ENCODE measurements around the gene MRPS16.
A peak's percentile ranks its signal among the peaks of the same experiment; 100 is the strongest.
"Not testable (repeated sequence)": the region's sequence is repeated elsewhere in the genome, so short reads cannot be mapped to it uniquely, and the experiment has no call there.

The MRPS16 gene

GRCh38 chr10:73252445-73253224, at the start of gene MRPS16:
TSS of gene MRPS16 (minus strand) at chr10:73252644. CDS start at chr10:73252482, 162 bp downstream.
- DNase-seq (ENCODE audit: low spot score) = peak; percentile 91

- no peak for DNase-seq (ENCODE audit: low spot score)
These were observed 44.5 kb upstream of the MRPS16 start for GRCh38 chr10:73296946-73297345.

DNA sequence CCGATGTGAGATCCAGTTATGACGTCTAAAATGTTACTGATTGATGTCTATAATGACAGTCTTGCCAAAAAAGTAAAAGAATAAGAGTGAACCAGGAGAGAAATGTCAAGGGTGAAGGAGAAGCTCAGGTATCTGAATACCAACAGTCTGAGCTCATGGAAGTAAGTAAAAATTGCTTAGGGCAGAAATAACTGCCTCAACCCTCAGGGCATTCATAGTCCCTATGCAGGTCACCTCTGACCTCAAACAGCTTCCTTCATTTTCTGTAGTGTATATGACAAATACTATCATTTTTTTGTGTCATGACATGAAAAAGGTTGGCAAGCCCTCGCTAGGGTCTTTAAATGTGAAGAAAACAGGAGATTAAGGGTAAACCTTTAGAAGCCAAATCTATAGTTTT, 41.0 kb upstream of the MRPS16 start:
- DNase-seq (ENCODE audit: low spot score) = no peak

DNA sequence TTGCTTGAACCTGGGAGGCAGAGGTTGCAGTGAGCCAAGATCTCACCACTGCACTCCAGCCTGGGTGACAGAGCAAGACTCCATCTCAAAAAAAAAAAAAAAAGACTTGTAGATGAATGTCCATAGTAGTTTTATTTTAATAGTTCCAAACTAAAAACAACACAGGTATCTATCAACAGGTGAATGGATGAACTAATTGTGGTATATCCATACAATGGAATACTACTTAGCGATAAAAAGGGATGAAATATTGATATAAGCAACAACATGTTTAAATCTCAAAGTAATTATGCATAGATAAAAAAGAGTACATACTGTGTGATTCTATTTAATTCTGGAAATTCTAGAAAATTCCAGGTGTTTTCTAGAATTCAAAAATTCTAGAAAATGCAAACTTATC, 37.5 kb upstream of the MRPS16 start:
- no peak for DNase-seq (ENCODE audit: low spot score)

DNA sequence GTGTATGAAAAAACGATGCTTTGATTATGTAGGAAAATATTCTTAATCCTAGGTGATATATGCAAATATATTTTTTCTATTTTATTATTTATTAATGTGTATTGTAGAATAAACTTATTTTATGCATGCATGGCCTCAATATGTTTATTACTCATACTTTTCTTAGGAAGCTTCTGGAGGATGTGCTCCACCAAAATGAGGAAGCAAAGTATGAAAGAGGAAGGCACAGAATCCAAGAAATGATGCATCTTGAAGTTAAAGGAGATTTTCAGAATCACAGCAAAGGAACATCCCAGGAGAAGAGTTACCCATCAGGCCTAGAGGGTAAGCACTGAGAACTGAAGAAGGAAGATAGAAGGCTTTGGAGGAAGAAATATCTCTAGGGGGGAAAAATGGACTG, 35.0 kb upstream of the MRPS16 start:
- no peak for DNase-seq (ENCODE audit: low spot score)

DNA sequence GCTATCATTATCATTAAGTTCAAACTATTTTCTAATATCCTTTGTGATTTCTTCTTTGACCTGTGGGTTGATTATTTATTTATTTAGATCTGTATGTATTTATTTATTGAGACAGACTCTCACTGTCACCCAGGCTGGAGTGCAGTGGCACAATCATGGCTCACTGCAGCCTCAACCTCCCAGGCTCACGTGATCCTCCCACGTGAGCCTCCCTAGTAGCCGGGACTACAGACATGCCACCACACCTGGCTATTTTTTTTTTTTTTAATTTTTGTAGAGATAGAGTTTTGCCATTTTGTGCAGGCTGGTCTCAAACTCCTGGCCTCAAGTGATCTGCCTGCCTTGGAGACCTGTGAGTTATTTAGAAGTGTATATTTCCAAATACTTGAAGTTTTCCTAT, 28.7 kb upstream of the MRPS16 start:
- DNase-seq (ENCODE audit: low spot score) = no peak

DNA sequence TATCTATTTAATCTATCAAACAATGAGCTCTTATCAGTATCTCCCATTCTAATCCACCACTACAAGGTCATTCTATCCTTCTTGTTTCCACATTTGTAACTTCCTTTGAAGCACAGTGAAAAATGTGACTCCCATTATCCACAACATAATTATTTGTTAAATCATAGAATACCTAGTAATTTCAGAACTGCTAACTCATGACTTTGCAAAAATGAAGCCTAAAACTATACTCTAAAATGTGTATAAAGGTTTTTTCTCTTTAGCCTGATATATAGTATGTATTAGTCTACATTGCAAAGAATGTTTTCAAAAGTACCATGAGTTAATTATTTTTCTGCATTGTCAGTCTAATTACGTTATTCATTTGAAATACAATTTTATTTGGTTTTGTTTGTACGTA, 12.0 kb upstream of the MRPS16 start:
- no peak for DNase-seq (ENCODE audit: low spot score)

DNA sequence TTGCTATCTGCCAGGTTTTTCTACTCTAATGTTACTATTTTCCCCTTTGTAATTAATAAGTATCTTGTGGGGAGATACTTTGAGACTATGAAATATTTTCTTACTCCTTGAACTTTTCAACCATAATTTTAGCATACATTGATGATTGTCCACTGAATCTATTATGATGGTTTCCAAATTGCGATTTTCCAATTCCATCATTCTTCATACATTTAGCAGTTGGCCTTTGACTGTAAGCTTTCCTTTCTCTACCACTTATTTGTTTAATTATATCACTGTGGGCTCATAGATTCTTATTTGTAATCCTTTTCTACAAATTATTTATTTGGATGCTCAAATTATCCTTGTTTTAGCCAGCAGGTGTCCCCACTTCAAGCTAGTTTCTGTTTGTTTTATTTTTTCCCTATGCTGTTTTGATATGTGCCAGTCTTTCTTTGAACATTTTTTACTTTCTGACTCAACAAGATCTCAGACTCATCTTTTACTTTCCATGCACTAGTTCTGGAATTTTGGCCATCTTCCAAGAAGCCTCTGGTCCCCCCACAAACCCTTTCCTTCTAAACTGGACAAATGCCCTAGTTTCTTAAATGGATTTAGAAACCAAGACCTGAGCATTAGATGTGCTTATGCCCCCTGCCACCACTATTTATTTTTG, 11.4 kb upstream of the MRPS16 start:
- DNase-seq (ENCODE audit: low spot score) = no peak

DNA sequence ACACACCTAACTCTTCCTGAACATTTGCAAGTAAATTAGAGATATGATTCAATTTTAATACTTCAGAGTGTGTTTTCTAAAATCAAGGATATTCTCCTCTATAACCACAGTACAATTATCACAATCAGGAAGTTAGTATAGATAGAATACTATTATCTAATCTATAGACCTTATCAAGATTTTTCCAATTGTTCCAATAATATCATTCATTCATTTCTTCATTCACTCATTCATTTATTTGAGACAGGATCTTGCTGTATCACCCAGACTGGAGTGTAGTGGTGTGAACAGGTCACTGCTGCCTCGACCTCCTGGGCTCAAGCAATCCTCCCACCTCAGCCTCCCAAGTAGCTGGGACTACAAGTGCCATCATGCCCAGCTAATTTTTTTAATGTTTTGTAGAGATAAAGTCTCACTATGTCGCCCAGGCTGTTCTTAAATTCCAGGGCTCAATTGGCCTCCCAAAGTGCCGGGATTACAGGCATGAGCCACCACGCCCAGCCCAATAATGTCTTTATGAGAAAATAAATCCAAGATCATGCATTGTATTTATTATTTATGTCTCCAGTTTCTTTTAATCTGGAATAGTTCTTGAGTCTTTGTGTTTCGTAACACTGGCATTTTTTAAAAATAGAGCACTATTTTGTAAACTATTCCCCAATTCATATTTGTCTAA, 10.6 kb upstream of the MRPS16 start:
- DNase-seq (ENCODE audit: low spot score) = no peak

DNA sequence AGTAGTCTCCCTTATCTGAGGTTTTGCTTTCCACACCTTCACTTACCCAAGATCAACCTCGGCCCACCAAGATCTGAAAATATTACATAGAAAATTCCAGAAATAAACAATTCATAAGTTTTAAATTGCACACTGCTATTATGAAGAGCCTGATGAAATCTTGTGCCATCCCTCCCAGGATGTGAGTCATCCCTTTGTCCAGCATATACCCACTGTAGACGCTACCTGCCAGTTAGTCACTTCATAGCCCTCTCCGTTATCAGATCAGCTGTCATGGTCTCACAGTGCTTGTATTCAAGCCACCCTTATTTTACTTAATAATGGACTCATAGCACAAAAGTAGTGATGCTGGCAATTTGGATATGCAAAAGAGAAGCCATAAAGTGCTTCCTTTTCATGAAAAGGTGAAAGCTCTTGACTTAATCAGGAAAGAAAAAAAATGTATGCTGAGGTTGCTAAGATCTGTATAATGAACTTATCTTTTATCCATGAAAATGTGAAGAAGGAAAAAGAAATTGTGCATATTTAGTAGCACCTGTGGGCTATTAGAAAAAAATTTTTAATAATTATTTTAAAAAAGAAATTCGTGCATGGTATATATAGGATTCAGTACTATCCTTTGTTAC, 9.8 kb upstream of the MRPS16 start:
- no peak for DNase-seq (ENCODE audit: low spot score)

DNA sequence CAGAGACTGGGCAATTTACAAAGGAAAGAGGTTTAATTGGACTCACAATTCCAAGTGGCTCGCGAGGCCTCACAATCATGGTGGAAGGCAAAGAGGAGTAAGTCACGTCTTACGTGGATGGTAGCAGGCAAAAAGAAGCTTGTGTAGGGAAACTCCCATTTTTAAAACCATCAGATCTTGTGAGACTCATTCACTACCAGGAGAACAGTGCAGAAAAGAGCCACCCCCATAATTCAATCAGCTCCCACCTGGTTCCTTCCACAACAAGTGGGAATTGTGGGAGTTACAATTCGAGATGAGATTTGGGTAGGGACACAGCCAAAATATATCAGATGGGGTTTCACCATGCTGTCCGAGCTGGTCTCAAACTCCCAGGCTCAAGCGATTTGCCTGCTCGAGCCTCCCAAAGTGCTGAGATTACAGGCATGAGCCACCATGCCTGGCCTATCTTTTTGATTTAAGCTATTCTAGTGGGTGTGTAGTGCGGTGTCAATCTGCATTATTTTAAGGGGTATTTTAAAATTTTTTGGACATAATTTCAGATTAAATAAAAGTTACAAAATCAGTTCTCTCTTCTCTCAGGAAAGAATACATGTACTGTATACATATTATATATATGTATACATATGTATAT, 9.0 kb upstream of the MRPS16 start:
- no peak for DNase-seq (ENCODE audit: low spot score)

GRCh38 chr10:73258612-73259011, 6.2 kb upstream of the MRPS16 start:
- not testable (repeated sequence) for DNase-seq (ENCODE audit: low spot score)

GRCh38 chr10:73253225-73253555, 746 bp upstream of the MRPS16 start:
- DNase-seq (ENCODE audit: low spot score) = no peak

DNA sequence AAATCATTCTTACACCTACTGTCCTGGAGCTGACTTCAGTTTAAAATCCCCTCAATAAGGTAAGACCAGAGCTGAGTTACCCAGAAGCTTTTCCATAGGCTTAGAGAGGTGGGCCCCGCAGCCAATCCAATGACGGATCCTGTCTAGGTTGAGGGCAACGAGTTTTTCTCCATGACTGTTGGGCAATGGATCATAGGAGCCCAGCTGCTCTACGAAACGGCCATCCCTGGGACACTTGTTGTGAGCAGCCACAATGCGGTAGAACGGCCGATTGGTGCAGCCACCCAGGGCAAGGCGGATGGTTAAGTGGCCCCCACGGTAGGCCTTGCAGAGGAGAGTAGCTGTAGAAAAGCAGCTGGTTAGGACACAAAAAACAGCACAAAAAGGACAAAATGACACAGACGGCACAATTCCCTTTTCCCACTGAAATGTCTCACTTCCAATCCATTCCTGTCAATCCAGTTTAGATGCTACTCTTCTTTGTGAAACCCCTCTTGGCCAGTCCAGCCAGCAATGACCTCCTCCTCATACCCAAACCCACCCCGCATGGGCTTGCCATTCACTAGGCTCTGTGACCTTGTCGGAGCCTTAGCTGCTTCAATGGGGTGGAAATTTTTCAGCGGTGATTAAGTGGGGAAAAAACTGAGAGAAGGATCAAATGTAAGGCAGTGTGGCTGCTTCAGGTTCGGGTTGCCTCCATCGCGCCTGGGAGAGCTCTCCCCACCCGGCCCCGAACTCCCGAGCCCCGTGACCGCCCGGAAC, 580 bp downstream of the MRPS16 start:
- no peak for DNase-seq (ENCODE audit: low spot score)

DNA sequence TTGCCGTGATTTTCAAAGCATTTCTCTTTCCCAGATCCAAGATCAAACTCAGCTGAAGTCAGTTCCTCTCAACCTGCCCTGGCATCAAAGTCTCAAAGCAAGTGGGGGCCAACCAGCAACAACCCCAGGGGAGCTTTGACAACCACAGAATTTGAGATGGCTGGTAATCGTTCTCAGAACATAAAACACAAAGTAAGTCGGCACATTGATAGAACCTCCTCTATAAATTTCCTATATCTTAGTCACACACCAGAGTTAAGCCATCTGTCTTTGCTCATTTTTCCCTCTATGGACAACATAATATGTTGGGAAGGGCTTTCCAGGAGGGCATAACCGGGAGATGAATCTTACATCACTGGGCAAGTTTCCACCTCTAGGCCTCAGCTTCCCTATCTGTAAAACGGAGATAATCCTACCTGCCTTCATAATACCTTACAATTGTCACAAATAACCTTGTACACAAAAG, 4.2 kb downstream of the MRPS16 start:
- DNase-seq (ENCODE audit: low spot score) = no peak

- DNase-seq (ENCODE audit: low spot score) = no peak
These were observed 4.8 kb downstream of the MRPS16 start for GRCh38 chr10:73247509-73248258.

DNA sequence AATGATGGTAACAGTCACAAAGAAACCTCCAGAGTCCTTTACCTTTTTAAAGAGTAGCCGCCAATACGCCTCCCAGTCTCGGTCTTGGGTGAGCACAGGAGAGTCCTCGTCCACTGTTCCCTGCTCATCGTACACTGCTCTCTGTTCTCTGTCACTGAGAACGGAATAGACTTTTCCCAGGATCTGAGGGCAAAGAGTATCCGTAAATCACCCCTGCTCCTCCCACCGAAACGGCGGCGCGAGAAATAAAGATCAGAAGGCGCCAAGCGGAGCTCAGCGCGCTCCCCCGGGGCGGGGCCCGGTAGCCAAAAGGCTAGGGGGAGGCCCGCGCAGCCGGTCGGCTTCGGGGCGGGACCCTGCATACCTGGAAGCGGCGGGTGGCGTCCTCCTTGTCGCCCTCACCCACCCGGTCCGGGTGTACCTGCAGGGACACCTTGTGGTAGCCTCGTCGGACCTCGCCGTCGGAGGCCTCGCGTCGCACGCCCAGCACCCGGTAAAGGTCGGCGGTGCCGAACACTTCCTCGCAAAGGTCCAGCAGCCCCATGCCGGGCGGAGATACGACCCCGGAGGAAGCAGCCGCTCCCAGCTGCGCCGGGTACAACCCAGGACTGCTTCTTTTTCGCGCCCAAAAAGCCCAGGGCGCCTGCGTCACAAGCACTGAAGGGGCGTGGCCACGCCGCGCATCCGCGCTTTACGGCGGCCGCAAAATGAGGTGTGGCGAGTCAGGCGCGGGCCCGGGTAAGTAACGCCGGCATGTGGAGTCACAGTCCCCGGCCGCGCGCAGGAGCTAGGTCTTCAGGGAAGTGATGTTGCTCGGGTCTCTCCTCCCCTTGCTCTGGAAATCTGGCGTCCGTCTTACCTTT, 5.6 kb downstream of the MRPS16 start, which contains the start of gene DNAJC9:
Gene DNAJC9, minus strand, starts transcription at position 610 of the 863 bp plus-strand sequence. Its CDS starts 66 bp downstream, at position 544.
- peak; percentile 98 for DNase-seq (ENCODE audit: low spot score)

- no peak for DNase-seq (ENCODE audit: low spot score)
These were observed 6.2 kb downstream of the MRPS16 start for GRCh38 chr10:73246322-73246645.

DNA sequence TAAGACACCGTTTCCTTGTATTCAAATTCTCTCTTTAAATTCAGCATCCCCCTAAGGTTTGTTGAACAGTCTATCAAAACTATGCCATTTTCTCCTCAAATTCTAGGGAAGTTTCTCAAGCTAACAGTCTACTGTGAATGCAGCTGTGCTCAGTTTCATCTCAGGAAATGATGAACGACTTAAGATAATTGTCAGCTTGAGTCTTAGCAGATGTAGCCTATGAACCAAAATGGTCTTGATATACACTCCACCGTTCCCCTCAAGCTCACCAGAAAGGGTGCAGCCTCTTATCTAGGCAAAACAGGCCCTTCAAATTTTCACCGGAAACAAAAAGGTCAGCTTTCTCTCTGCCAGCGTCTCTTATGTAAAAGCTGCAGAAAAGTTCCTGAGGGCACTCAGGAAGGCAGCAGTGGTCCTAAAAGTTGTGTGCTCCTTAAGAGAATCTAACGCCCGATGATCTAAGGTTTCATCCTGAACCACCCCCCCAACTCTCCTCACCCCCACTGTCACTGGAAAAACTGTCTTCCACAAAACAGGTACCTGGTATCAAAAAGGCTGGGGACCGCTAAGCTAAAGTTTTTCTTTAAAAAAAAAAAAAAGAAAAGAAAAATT, 7.5 kb downstream of the MRPS16 start:
- no peak for DNase-seq (ENCODE audit: low spot score)
